OCI-LY7 (cell line): ENCODE results near the gene TOMM5.

Source experiments
- EZH2phosphoT487 ChIP-seq: fragments of 200-600 bp; sonication (generic); IDR thresholded peaks from 2 replicates; pipeline ENCODE4 v1.6.1; 2018; ENCODE audit warnings: low read depth, borderline replicate concordance, mild to moderate bottlenecking, mixed run types, antibody characterized with exemption, low read length, moderate library complexity, mixed read lengths
- TF ChIP-seq, protein P1 (sequence below): fragments of 200-600 bp; sonication (generic); conservative IDR thresholded peaks from 2 replicates; pipeline ENCODE4 v1.5.1; 2014; ENCODE audit warnings: mild to moderate bottlenecking, antibody characterized with exemption, low read length, moderate library complexity, mixed read lengths

DNA sequence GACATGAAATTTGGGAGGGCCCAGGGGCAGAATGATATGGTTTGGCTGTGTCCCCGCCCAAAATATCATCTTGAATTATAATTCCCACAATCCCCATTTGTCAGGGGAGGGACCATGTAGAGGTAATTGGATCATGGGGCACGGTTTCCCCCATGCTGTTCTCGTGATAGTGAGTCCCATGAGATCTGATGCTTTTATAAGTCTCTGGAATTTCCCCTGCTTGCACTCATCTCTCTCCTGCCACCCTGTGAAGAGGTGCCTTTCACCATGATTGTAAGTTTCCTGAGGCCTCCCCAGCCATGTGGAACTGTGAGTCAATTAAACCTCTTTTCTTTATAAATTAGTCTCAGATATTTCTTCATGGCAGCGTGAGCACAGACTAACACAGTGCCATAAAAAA is 27.5 kb downstream of the TOMM5 start:
- TF ChIP-seq, protein P1, sequence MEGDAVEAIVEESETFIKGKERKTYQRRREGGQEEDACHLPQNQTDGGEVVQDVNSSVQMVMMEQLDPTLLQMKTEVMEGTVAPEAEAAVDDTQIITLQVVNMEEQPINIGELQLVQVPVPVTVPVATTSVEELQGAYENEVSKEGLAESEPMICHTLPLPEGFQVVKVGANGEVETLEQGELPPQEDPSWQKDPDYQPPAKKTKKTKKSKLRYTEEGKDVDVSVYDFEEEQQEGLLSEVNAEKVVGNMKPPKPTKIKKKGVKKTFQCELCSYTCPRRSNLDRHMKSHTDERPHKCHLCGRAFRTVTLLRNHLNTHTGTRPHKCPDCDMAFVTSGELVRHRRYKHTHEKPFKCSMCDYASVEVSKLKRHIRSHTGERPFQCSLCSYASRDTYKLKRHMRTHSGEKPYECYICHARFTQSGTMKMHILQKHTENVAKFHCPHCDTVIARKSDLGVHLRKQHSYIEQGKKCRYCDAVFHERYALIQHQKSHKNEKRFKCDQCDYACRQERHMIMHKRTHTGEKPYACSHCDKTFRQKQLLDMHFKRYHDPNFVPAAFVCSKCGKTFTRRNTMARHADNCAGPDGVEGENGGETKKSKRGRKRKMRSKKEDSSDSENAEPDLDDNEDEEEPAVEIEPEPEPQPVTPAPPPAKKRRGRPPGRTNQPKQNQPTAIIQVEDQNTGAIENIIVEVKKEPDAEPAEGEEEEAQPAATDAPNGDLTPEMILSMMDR: no peak
- no peak for TF ChIP-seq EZH2phosphoT487
